ENCODE data around the gene SEMA3E. TPM values are rescaled to one million over a fixed set of nuclear protein-coding genes. Genes with fewer than 3 reads are reported as not detected.

SEMA3E gene
- 3.1 TPM for total RNA-seq
- 1.8 TPM for polyA plus RNA-seq
- long read RNA-seq, donor 1 = 0 reads
- long read RNA-seq, donor 2 = 0 reads
- long read RNA-seq, donor 3 = 0 reads
- long read RNA-seq, donor 4, full-length matches to known transcripts = 1 of 1 reads
- long read RNA-seq, donor 4, partial matches to known transcripts = 0 of 1 reads
- long read RNA-seq, donor 4, other reads (novel, unspliced or antisense) = 0 of 1 reads
- long read RNA-seq, donor 5, full-length matches to known transcripts = 1 of 1 reads
- long read RNA-seq, donor 5, partial matches to known transcripts = 0 of 1 reads
- long read RNA-seq, donor 5, other reads (novel, unspliced or antisense) = 0 of 1 reads
- long read RNA-seq, donor 6, full-length matches to known transcripts = 1 of 1 reads
- long read RNA-seq, donor 6, partial matches to known transcripts = 0 of 1 reads
- long read RNA-seq, donor 6, other reads (novel, unspliced or antisense) = 0 of 1 reads
- long read RNA-seq, donor 7, full-length matches to known transcripts = 1 of 1 reads
- long read RNA-seq, donor 7, partial matches to known transcripts = 0 of 1 reads
- long read RNA-seq, donor 7, other reads (novel, unspliced or antisense) = 0 of 1 reads
- long read RNA-seq, donor 8, full-length matches to known transcripts = 1 of 1 reads
- long read RNA-seq, donor 8, partial matches to known transcripts = 0 of 1 reads
- long read RNA-seq, donor 8, other reads (novel, unspliced or antisense) = 0 of 1 reads
- long read RNA-seq, donor 9 = 0 reads
- long read RNA-seq, donor 10 = 0 reads

GRCh38 chr7:83648464-83649241 lies at the start of gene SEMA3E:
TSS of gene SEMA3E (minus strand) at chr7:83649139.
- no peak within 1 kb of the TSS for H3K27ac ChIP-seq (ENCODE audit: low read depth in 1 of 2, low read length in 1 of 2)
- no peak for DNase-seq (ENCODE audit: low read depth in 6 of 9, low spot score in 9 of 9)
- no peaks in the 10 kb centered on the region for H3K4me1 ChIP-seq (ENCODE audit: control insufficient read depth in 2 of 2, insufficient read depth in 2 of 2, low read length in 2 of 2)
- no peaks in the 10 kb centered on the region for H3K36me3 ChIP-seq (ENCODE audit: control insufficient read depth in 2 of 2, insufficient read depth in 2 of 2, low read length in 1 of 2)
- H3K27me3 ChIP-seq (ENCODE audit: control insufficient read depth in 2 of 2, insufficient read depth in 1 of 2, low read length in 1 of 2) = peaks cover 0 to 9% of the 10 kb centered on the region in 2 donors
- WGBS = 4% methylated on average over 25 of the region's 25 CpGs
- peak within 1 kb of the TSS in 1 of 2 donors; percentile 25 for H3K4me3 ChIP-seq (ENCODE audit: low read length in 2 of 2)
- H3K9me3 ChIP-seq (ENCODE audit: control insufficient read depth in 2 of 2, insufficient read depth in 1 of 2, low read length in 1 of 2) = no peaks in the 10 kb centered on the region

GRCh38 chr7:83697804-83698530 lies 49.0 kb upstream of the SEMA3E start:
- 90% methylated on average over 5 of the region's 5 CpGs for WGBS
- Histone ChIP-seq H3K4me1 (ENCODE audit: control insufficient read depth in 2 of 2, insufficient read depth in 2 of 2, low read length in 2 of 2) (no peaks in the 10 kb centered on the region), H3K36me3 (ENCODE audit: control insufficient read depth in 2 of 2, insufficient read depth in 2 of 2, low read length in 1 of 2) (no peaks in the 10 kb centered on the region), H3K4me3 (ENCODE audit: low read length in 2 of 2) (no peak overlapping the region), H3K27ac (ENCODE audit: low read depth in 1 of 2, low read length in 1 of 2) (no peak overlapping the region), H3K9me3 (ENCODE audit: control insufficient read depth in 2 of 2, insufficient read depth in 1 of 2, low read length in 1 of 2) (no peaks in the 10 kb centered on the region), H3K27me3 (ENCODE audit: control insufficient read depth in 2 of 2, insufficient read depth in 1 of 2, low read length in 1 of 2) (no peaks in the 10 kb centered on the region)
- no peak for DNase-seq (ENCODE audit: low read depth in 6 of 9, low spot score in 9 of 9)

- Histone ChIP-seq H3K4me3 (ENCODE audit: low read length in 2 of 2) (no peak overlapping the region), H3K36me3 (ENCODE audit: control insufficient read depth in 2 of 2, insufficient read depth in 2 of 2, low read length in 1 of 2) (no peaks in the 10 kb centered on the region), H3K4me1 (ENCODE audit: control insufficient read depth in 2 of 2, insufficient read depth in 2 of 2, low read length in 2 of 2) (no peaks in the 10 kb centered on the region), H3K9me3 (ENCODE audit: control insufficient read depth in 2 of 2, insufficient read depth in 1 of 2, low read length in 1 of 2) (no peaks in the 10 kb centered on the region), H3K27me3 (ENCODE audit: control insufficient read depth in 2 of 2, insufficient read depth in 1 of 2, low read length in 1 of 2) (no peaks in the 10 kb centered on the region), H3K27ac (ENCODE audit: low read depth in 1 of 2, low read length in 1 of 2) (no peak overlapping the region)
- DNase-seq (ENCODE audit: low read depth in 6 of 9, low spot score in 9 of 9) = no peak
- 89% methylated on average over 2 of the region's 2 CpGs for WGBS
Measured at GRCh38 chr7:83696101-83696500, 47.2 kb upstream of the SEMA3E start.

GRCh38 chr7:83695128-83695960 lies 46.4 kb upstream of the SEMA3E start:
- DNase-seq (ENCODE audit: low read depth in 6 of 9, low spot score in 9 of 9) = no peak
- Histone ChIP-seq H3K9me3 (ENCODE audit: control insufficient read depth in 2 of 2, insufficient read depth in 1 of 2, low read length in 1 of 2) (no peaks in the 10 kb centered on the region), H3K4me3 (ENCODE audit: low read length in 2 of 2) (no peak overlapping the region), H3K27me3 (ENCODE audit: control insufficient read depth in 2 of 2, insufficient read depth in 1 of 2, low read length in 1 of 2) (no peaks in the 10 kb centered on the region), H3K36me3 (ENCODE audit: control insufficient read depth in 2 of 2, insufficient read depth in 2 of 2, low read length in 1 of 2) (no peaks in the 10 kb centered on the region), H3K27ac (ENCODE audit: low read depth in 1 of 2, low read length in 1 of 2) (no peak overlapping the region), H3K4me1 (ENCODE audit: control insufficient read depth in 2 of 2, insufficient read depth in 2 of 2, low read length in 2 of 2) (no peaks in the 10 kb centered on the region)
- WGBS = 65% methylated on average over 3 of the region's 3 CpGs

GRCh38 chr7:83693256-83693655 lies 44.3 kb upstream of the SEMA3E start:
- Histone ChIP-seq H3K27ac (ENCODE audit: low read depth in 1 of 2, low read length in 1 of 2) (no peak overlapping the region), H3K4me3 (ENCODE audit: low read length in 2 of 2) (no peak overlapping the region), H3K36me3 (ENCODE audit: control insufficient read depth in 2 of 2, insufficient read depth in 2 of 2, low read length in 1 of 2) (no peaks in the 10 kb centered on the region), H3K27me3 (ENCODE audit: control insufficient read depth in 2 of 2, insufficient read depth in 1 of 2, low read length in 1 of 2) (no peaks in the 10 kb centered on the region), H3K9me3 (ENCODE audit: control insufficient read depth in 2 of 2, insufficient read depth in 1 of 2, low read length in 1 of 2) (no peaks in the 10 kb centered on the region), H3K4me1 (ENCODE audit: control insufficient read depth in 2 of 2, insufficient read depth in 2 of 2, low read length in 2 of 2) (no peaks in the 10 kb centered on the region)
- no peak for DNase-seq (ENCODE audit: low read depth in 6 of 9, low spot score in 9 of 9)
- whole genome bisulfite sequencing = 91% methylated on average over 1 of the region's 1 CpG

GRCh38 chr7:83691095-83691494 lies 42.2 kb upstream of the SEMA3E start:
- H3K27me3 ChIP-seq (ENCODE audit: control insufficient read depth in 2 of 2, insufficient read depth in 1 of 2, low read length in 1 of 2) = no peaks in the 10 kb centered on the region
- H3K27ac ChIP-seq (ENCODE audit: low read depth in 1 of 2, low read length in 1 of 2) = no peak overlapping the region
- no peaks in the 10 kb centered on the region for H3K36me3 ChIP-seq (ENCODE audit: control insufficient read depth in 2 of 2, insufficient read depth in 2 of 2, low read length in 1 of 2)
- 62% methylated on average over 4 of the region's 4 CpGs for WGBS
- H3K4me1 ChIP-seq (ENCODE audit: control insufficient read depth in 2 of 2, insufficient read depth in 2 of 2, low read length in 2 of 2) = no peaks in the 10 kb centered on the region
- no peaks in the 10 kb centered on the region for H3K9me3 ChIP-seq (ENCODE audit: control insufficient read depth in 2 of 2, insufficient read depth in 1 of 2, low read length in 1 of 2)
- DNase-seq (ENCODE audit: low read depth in 6 of 9, low spot score in 9 of 9) = no peak
- H3K4me3 ChIP-seq (ENCODE audit: low read length in 2 of 2) = no peak overlapping the region

- DNase-seq (ENCODE audit: low read depth in 6 of 9, low spot score in 9 of 9) = no peak
- no peaks in the 10 kb centered on the region for H3K4me1 ChIP-seq (ENCODE audit: control insufficient read depth in 2 of 2, insufficient read depth in 2 of 2, low read length in 2 of 2)
- no peak overlapping the region for H3K4me3 ChIP-seq (ENCODE audit: low read length in 2 of 2)
- WGBS = 52% methylated on average over 1 of the region's 1 CpG
- H3K36me3 ChIP-seq (ENCODE audit: control insufficient read depth in 2 of 2, insufficient read depth in 2 of 2, low read length in 1 of 2) = no peaks in the 10 kb centered on the region
- H3K9me3 ChIP-seq (ENCODE audit: control insufficient read depth in 2 of 2, insufficient read depth in 1 of 2, low read length in 1 of 2) = no peaks in the 10 kb centered on the region
- H3K27ac ChIP-seq (ENCODE audit: low read depth in 1 of 2, low read length in 1 of 2) = no peak overlapping the region
- H3K27me3 ChIP-seq (ENCODE audit: control insufficient read depth in 2 of 2, insufficient read depth in 1 of 2, low read length in 1 of 2) = no peaks in the 10 kb centered on the region
Measured at GRCh38 chr7:83689855-83690254, 40.9 kb upstream of the SEMA3E start.

- DNase-seq (ENCODE audit: low read depth in 6 of 9, low spot score in 9 of 9) = no peak
Measured at GRCh38 chr7:83686416-83686815, 37.5 kb upstream of the SEMA3E start.

More at GRCh38 chr7:83686416-83686815, 37.5 kb upstream of the SEMA3E start:
- no peaks in the 10 kb centered on the region for H3K27me3 ChIP-seq (ENCODE audit: control insufficient read depth in 2 of 2, insufficient read depth in 1 of 2, low read length in 1 of 2)
- H3K36me3 ChIP-seq (ENCODE audit: control insufficient read depth in 2 of 2, insufficient read depth in 2 of 2, low read length in 1 of 2) = no peaks in the 10 kb centered on the region
- no peak overlapping the region for H3K27ac ChIP-seq (ENCODE audit: low read depth in 1 of 2, low read length in 1 of 2)
- H3K9me3 ChIP-seq (ENCODE audit: control insufficient read depth in 2 of 2, insufficient read depth in 1 of 2, low read length in 1 of 2) = no peaks in the 10 kb centered on the region
- H3K4me1 ChIP-seq (ENCODE audit: control insufficient read depth in 2 of 2, insufficient read depth in 2 of 2, low read length in 2 of 2) = no peaks in the 10 kb centered on the region
- 90% methylated on average over 1 of the region's 1 CpG for WGBS
- no peak overlapping the region for H3K4me3 ChIP-seq (ENCODE audit: low read length in 2 of 2)

Measured in thymus (tissue), 14 donors.